Prostate gland (tissue), 2 donors: ENCODE measurements around the gene MOGAT3. TPM values are rescaled to one million over a fixed set of nuclear protein-coding genes. Genes with fewer than 3 reads are reported as not detected.
A peak's percentile ranks its signal among the peaks of the same experiment; 100 is the strongest.

Experiments used
- DNase-seq: peaks from one replicate; pipeline ENCODE4 v3.0.0-alpha.2; 2019; ENCODE audit warnings: low spot score
- H3K27ac ChIP-seq, 2 donors: fragments of 200-600 bp; sonication (generic); 2 replicates each; pipeline ENCODE4 v1.5.1; 2017 to 2019
- H3K27me3 ChIP-seq: fragments of 200-600 bp; sonication (generic); replicated peaks from 2 replicates; pipeline ENCODE4 v1.5.1; 2019; ENCODE audit not compliant: insufficient read depth
- H3K36me3 ChIP-seq, 2 donors: fragments of 200-600 bp; sonication (generic); 1 replicate in 1 of 2; 2 replicates in 1 of 2; pipeline versions ENCODE4 v1.5.1 to v1.8.1; 2017 to 2019
- H3K4me1 ChIP-seq: fragments of 200-600 bp; sonication (generic); replicated peaks from 2 replicates; pipeline ENCODE4 v1.5.1; 2019
- H3K4me3 ChIP-seq, 2 donors: fragments of 200-600 bp; sonication (generic); 2 replicates each; pipeline ENCODE4 v1.5.1; 2017 to 2019
- H3K9me3 ChIP-seq: fragments of 200-600 bp; sonication (generic); 2 replicates; pipeline ENCODE4 v1.5.1; 2017
- CTCF ChIP-seq, 4 experiments: fragments of 200-600 bp in 2 of 4; fragments of 450-650 bp in 2 of 4; sonication (generic) in 2 of 4; IDR thresholded peaks; 1 replicate in 3 of 4; 2 replicates in 1 of 4; pipeline ENCODE4 v1.5.1; 2016 to 2019; ENCODE audit warnings: antibody characterized with exemption in 4 of 4, mild to moderate bottlenecking in 2 of 4, moderate library complexity in 2 of 4
- POLR2A ChIP-seq: fragments of 450-650 bp; IDR thresholded peaks from one replicate; pipeline ENCODE4 v1.6.1; 2016; ENCODE audit warnings: antibody characterized with exemption, mild to moderate bottlenecking
- POLR2AphosphoS5 ChIP-seq: sonication (generic); formaldehyde crosslinking; IDR thresholded peaks from one replicate; pipeline ENCODE4 v1.6.1; 2017; ENCODE audit warnings: antibody characterized with exemption
- WGBS: methylation state at CpG from one replicate; pipeline ENCODE4 v1.1.5; 2018; 5-methylcytosine and 5-hydroxymethylcytosine counted together
- intact Hi-C: fragments of 100-400 bp; cut with DNase I; formaldehyde crosslinking; loops from one replicate; pipeline ENCODE4 v1.14.2; 2022
- total RNA-seq, 2 donors: library from RNA; depleted of rRNA; stranded (reverse); fragments of >200 nt; gene quantifications; one replicate each; pipeline ENCODE4 v1.1.0, GENCODE V29; 2016

The MOGAT3 gene
- total RNA-seq, 2 donors from 2014 or later = not detected

- H3K36me3 ChIP-seq = peaks cover 0 to 9% of the 10 kb centered on the region in 2 donors
- intact Hi-C loops = no loop called here
- TF ChIP-seq POLR2AphosphoS5 (no peak), POLR2A (no peak), CTCF (IDR thresholded peaks at IDR 0.05) (no peak)
- no peaks in the 10 kb centered on the region for H3K4me1 ChIP-seq
- H3K27ac ChIP-seq = no peak overlapping the region
- H3K4me3 ChIP-seq = no peak overlapping the region
- no peak for DNase-seq
- WGBS = 82% methylated on average over 21 of the region's 21 CpGs
- H3K27me3 ChIP-seq = no peaks in the 10 kb centered on the region
- H3K9me3 ChIP-seq = no peaks in the 10 kb centered on the region
These were observed 35.5 kb upstream of the MOGAT3 start for GRCh38 chr7:101236292-101236835.

GRCh38 chr7:101235522-101235921 is 34.7 kb upstream of the MOGAT3 start:
- 80% methylated on average over 9 of the region's 9 CpGs for WGBS

GRCh38 chr7:101235050-101235449 is 34.2 kb upstream of the MOGAT3 start:
- H3K4me1 ChIP-seq = no peaks in the 10 kb centered on the region
- H3K4me3 ChIP-seq = no peak overlapping the region
- H3K27ac ChIP-seq = no peak overlapping the region
- no peak for TF ChIP-seq POLR2AphosphoS5
- peak in 1 of 4 experiments; percentile 12 for TF ChIP-seq CTCF (IDR thresholded peaks at IDR 0.05)
- 71% methylated on average over 11 of the region's 11 CpGs for WGBS
- intact Hi-C loops = no loop called here
- H3K27me3 ChIP-seq = no peaks in the 10 kb centered on the region
- no peak for DNase-seq
- peaks cover 0 to 7% of the 10 kb centered on the region in 2 donors for H3K36me3 ChIP-seq
- no peaks in the 10 kb centered on the region for H3K9me3 ChIP-seq

More at GRCh38 chr7:101235522-101235921, 34.7 kb upstream of the MOGAT3 start:
- no peak overlapping the region for H3K4me3 ChIP-seq
- H3K4me1 ChIP-seq = no peaks in the 10 kb centered on the region
- H3K27ac ChIP-seq = no peak overlapping the region
- DNase-seq = no peak
- H3K27me3 ChIP-seq = no peaks in the 10 kb centered on the region
- intact Hi-C loops = no loop called here
- H3K9me3 ChIP-seq = no peaks in the 10 kb centered on the region
- H3K36me3 ChIP-seq = peaks cover 0 to 9% of the 10 kb centered on the region in 2 donors
- no peak for TF ChIP-seq POLR2AphosphoS5

- no peaks in the 10 kb centered on the region for H3K27me3 ChIP-seq
- no peak overlapping the region for H3K4me3 ChIP-seq
- no peak for DNase-seq
- no peaks in the 10 kb centered on the region for H3K9me3 ChIP-seq
- intact Hi-C loops = no loop called here
- no peak for TF ChIP-seq POLR2AphosphoS5
- no peak for TF ChIP-seq CTCF (IDR thresholded peaks at IDR 0.05)
- TF ChIP-seq POLR2A = no peak
- no peak overlapping the region for H3K27ac ChIP-seq
- H3K4me1 ChIP-seq = no peaks in the 10 kb centered on the region
- WGBS = 80% methylated on average over 5 of the region's 5 CpGs
- H3K36me3 ChIP-seq = peaks cover 0 to 3% of the 10 kb centered on the region in 2 donors
These were observed 33.8 kb upstream of the MOGAT3 start for GRCh38 chr7:101234636-101235035.

GRCh38 chr7:101233907-101234547 is 33.2 kb upstream of the MOGAT3 start:
- Histone ChIP-seq H3K27me3 (no peaks in the 10 kb centered on the region), H3K36me3 (no peaks in the 10 kb centered on the region), H3K4me1 (no peaks in the 10 kb centered on the region)

More at GRCh38 chr7:101233907-101234547, 33.2 kb upstream of the MOGAT3 start:
- Histone ChIP-seq H3K9me3 (no peaks in the 10 kb centered on the region), H3K27ac (no peak overlapping the region), H3K4me3 (no peak overlapping the region)
- 82% methylated on average over 21 of the region's 21 CpGs for WGBS
- TF ChIP-seq CTCF (IDR thresholded peaks at IDR 0.05) = no peak
- TF ChIP-seq POLR2A = no peak
- TF ChIP-seq POLR2AphosphoS5 = no peak
- no peak for DNase-seq
- intact Hi-C loops = no loop called here
